Body of pancreas (tissue), 4 donors: ENCODE data around the gene MTPN.

Source experiments
- CTCF ChIP-seq, 7 experiments: fragments of 450-650 bp in 4 of 7; fragments of 200-600 bp in 3 of 7; sonication (generic) in 3 of 7; IDR thresholded peaks; one replicate each; pipeline ENCODE4 v1.5.1; 2016 to 2019; ENCODE audit warnings: antibody characterized with exemption in 7 of 7
- POLR2A ChIP-seq, 3 donors: fragments of 450-650 bp; IDR thresholded peaks; one replicate each; pipeline ENCODE4 v1.6.1; 2016; ENCODE audit warnings: antibody characterized with exemption in 3 of 3, mild to moderate bottlenecking in 2 of 3

DNA sequence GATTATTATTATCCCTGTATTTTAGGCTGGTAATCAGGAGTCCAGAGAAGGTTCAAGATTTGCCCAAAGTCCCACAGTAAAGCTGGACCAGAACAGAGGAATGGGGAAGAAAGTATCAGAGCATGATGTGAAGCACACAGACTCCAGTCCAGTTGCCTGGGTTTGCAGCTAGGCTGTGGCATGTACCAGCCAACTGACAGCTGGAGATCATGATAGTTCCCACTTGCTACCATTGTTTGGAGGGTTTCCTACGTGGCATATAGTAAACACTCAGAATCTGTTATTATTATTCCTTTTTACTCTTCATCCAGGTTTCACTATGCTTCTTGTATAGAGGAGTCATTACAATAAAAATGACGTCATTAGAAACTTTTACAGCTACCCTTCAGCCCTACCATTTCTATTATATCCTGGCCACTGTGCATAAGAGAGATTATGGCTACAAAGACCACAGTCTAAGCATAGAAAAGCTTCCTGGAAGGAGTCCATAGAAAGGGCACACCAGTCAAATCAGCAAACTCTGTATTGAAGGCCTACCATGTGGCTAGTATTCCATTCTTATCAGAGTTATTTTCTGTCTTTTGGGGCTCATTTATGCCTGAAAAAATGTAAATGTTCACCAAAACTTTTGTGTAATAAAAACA is 66.6 kb downstream of the MTPN start:
- TF ChIP-seq CTCF (IDR thresholded peaks at IDR 0.05) (no peak), POLR2A (IDR thresholded peaks at IDR 0.05) (no peak)
